CD14-positive monocyte (primary cell): ENCODE measurements around the gene APOBEC3H. TPM values are rescaled to one million over a fixed set of nuclear protein-coding genes. Genes with fewer than 3 reads are reported as not detected.

Source experiments
- DNase-seq, 3 donors: peaks; one replicate each; pipeline ENCODE4 v3.0.0-alpha.2; 2011 to 2022
- H2AFZ ChIP-seq: 2 replicates; pipeline ENCODE4 v1.6.0; 2012; ENCODE audit warnings: mild to moderate bottlenecking, low read depth, low read length, inconsistent platforms; ENCODE audit not compliant: insufficient read depth, poor library complexity, severe bottlenecking
- H3K27ac ChIP-seq, 2 donors: 1 replicate in 1 of 2; 2 replicates in 1 of 2; pipeline ENCODE4 v1.5.1; 2012 to 2013; ENCODE audit warnings: low read length in 2 of 2, control low read depth in 1 of 2, inconsistent platforms in 1 of 2, low read depth in 1 of 2, mild to moderate bottlenecking in 1 of 2
- H3K27me3 ChIP-seq, 2 donors: one replicate each; pipeline versions ENCODE4 v1.6.0 to v1.6.1; 2011 to 2013; ENCODE audit warnings: low read length in 2 of 2; ENCODE audit not compliant: control insufficient read depth in 2 of 2, insufficient read depth in 2 of 2
- H3K36me3 ChIP-seq, 2 donors: replicated peaks in 1 of 2; 1 replicate in 1 of 2; 2 replicates in 1 of 2; pipeline versions ENCODE4 v1.5.1 to v1.6.1; 2012 to 2013; ENCODE audit warnings: low read length in 2 of 2, control low read depth in 1 of 2, inconsistent platforms in 1 of 2, mild to moderate bottlenecking in 1 of 2; ENCODE audit not compliant: insufficient read depth in 2 of 2, control insufficient read depth in 1 of 2
- H3K4me1 ChIP-seq, 2 donors: 1 replicate in 1 of 2; 2 replicates in 1 of 2; pipeline versions ENCODE4 v1.5.1 to v1.6.1; 2012 to 2013; ENCODE audit warnings: low read length in 2 of 2, control low read depth in 1 of 2, inconsistent platforms in 1 of 2, mild to moderate bottlenecking in 1 of 2, moderate library complexity in 1 of 2; ENCODE audit not compliant: insufficient read depth in 2 of 2, control insufficient read depth in 1 of 2
- H3K4me2 ChIP-seq: replicated peaks from 2 replicates; pipeline ENCODE3; 2012; ENCODE audit warnings: low read length, moderate library complexity, mild to moderate bottlenecking; ENCODE audit not compliant: poor library complexity, severe bottlenecking; ENCODE audit errors: extremely low read depth
- H3K4me3 ChIP-seq, 3 experiments: fragments of 200-600 bp in 1 of 3; sonication (generic) in 1 of 3; replicated peaks in 1 of 3; 1 replicate in 2 of 3; 2 replicates in 1 of 3; pipeline ENCODE4 v1.5.1; 2011 to 2013; ENCODE audit warnings: low read length in 3 of 3, mild to moderate bottlenecking in 3 of 3, control low read depth in 2 of 3, low read depth in 2 of 3, inconsistent platforms in 1 of 3, moderate library complexity in 1 of 3
- H3K79me2 ChIP-seq: 2 replicates; pipeline ENCODE4 v1.6.0; 2012; ENCODE audit warnings: mild to moderate bottlenecking, control low read depth, inconsistent platforms, low read length, moderate library complexity; ENCODE audit not compliant: insufficient read depth
- H3K9ac ChIP-seq: 2 replicates; pipeline ENCODE4 v1.6.0; 2017; ENCODE audit warnings: low read length, mild to moderate bottlenecking; ENCODE audit not compliant: insufficient read depth, poor library complexity, severe bottlenecking
- H3K9me3 ChIP-seq, 2 donors: replicated peaks in 1 of 2; 1 replicate in 1 of 2; 2 replicates in 1 of 2; pipeline versions ENCODE4 v1.5.1 to v1.6.1; 2012 to 2013; ENCODE audit warnings: low read length in 2 of 2, control low read depth in 1 of 2; ENCODE audit not compliant: control insufficient read depth in 1 of 2, insufficient read depth in 1 of 2
- H4K20me1 ChIP-seq: 2 replicates; pipeline ENCODE4 v1.6.0; 2012; ENCODE audit warnings: mild to moderate bottlenecking, low read length, control low read depth, moderate library complexity; ENCODE audit not compliant: insufficient read depth
- H3K27ac Mint-ChIP-seq, 7 donors: one replicate each; pipeline ENCODE4 v1.8.0; 2020; ENCODE audit warnings: mild to moderate bottlenecking in 7 of 7, mixed read lengths in 7 of 7, moderate library complexity in 6 of 7, inconsistent platforms in 2 of 7
- H3K27me3 Mint-ChIP-seq, 3 donors: one replicate each; pipeline ENCODE4 v1.8.0; 2021 to 2022; ENCODE audit warnings: low read depth in 3 of 3, mild to moderate bottlenecking in 3 of 3, mixed read lengths in 3 of 3, moderate library complexity in 3 of 3, inconsistent platforms in 1 of 3
- H3K36me3 Mint-ChIP-seq, 2 donors: one replicate each; pipeline ENCODE4 v1.8.0; 2020; ENCODE audit warnings: mixed read lengths in 2 of 2, inconsistent platforms in 1 of 2, mild to moderate bottlenecking in 1 of 2
- H3K4me1 Mint-ChIP-seq: one replicate; pipeline ENCODE4 v1.8.0; 2020; ENCODE audit warnings: mild to moderate bottlenecking, mixed read lengths
- H3K4me3 Mint-ChIP-seq, 2 donors: one replicate each; pipeline ENCODE4 v1.8.0; 2020; ENCODE audit warnings: mild to moderate bottlenecking in 2 of 2, mixed read lengths in 2 of 2, moderate library complexity in 1 of 2
- H3K9me3 Mint-ChIP-seq, 7 donors: one replicate each; pipeline ENCODE4 v1.8.0; 2020 to 2022; ENCODE audit warnings: mixed read lengths in 7 of 7, mild to moderate bottlenecking in 6 of 7, moderate library complexity in 6 of 7, inconsistent platforms in 2 of 7
- CTCF ChIP-seq: fragments of 200-600 bp; IDR thresholded peaks from one replicate; pipeline ENCODE4 v1.8.0; 2022; ENCODE audit warnings: antibody characterized with exemption, mild to moderate bottlenecking
- WGBS: methylation state at CpG from one replicate; pipeline ENCODE4 v1.1.5; 2013; ENCODE audit warnings: missing lambda C conversion rate; ENCODE audit not compliant: insufficient coverage; 5-methylcytosine and 5-hydroxymethylcytosine counted together
- intact Hi-C, 2 donors: fragments of 100-400 bp; cut with micrococcal nuclease; formaldehyde crosslinking; loops; one replicate each; pipeline versions ENCODE4 v1.15.0 to v1.15.1; 2023
- polyA plus RNA-seq, 3 donors: library from polyadenylated mRNA; depleted of rRNA in 1 of 3; unstranded in 2 of 3; stranded (reverse) in 1 of 3; fragments of 300-500 nt in 2 of 3; fragments of >200 nt in 1 of 3; fragmentation: Illumina TruSeq in 2 of 3; gene quantifications; 1 replicate in 2 of 3; 2 replicates in 1 of 3; pipeline ENCODE4 v1.2.3, GENCODE V29; 2012 to 2021

APOBEC3H gene
- polyA plus RNA-seq, 3 donors, result 0.28 TPM; not detected in 2

- Mint-ChIP-seq H3K36me3 (peaks cover 7 to 13% of the 10 kb centered on the region in 2 donors), H3K9me3 (no peaks in the 10 kb centered on the region), H3K4me3 (no peak overlapping the region), H3K4me1 (peaks cover 8% of the 10 kb centered on the region), H3K27ac (no peak overlapping the region), H3K27me3 (peaks cover 1 to 10% (median 3%) of the 10 kb centered on the region in 3 donors)
- H3K4me2 ChIP-seq, result no peak overlapping the region
- H3K9ac ChIP-seq, result no peak overlapping the region
- H3K27ac ChIP-seq, result no peak overlapping the region
- H3K9me3 ChIP-seq, result no peaks in the 10 kb centered on the region
- peaks cover 9 to 12% of the 10 kb centered on the region in 2 donors for H3K4me1 ChIP-seq
- 97% methylated on average over 31 of the region's 35 CpGs for WGBS
- H3K27me3 ChIP-seq, result no peaks in the 10 kb centered on the region
- H3K4me3 ChIP-seq, result no peak overlapping the region
- intact Hi-C loops, result no loop called here
- H4K20me1 ChIP-seq, result no peaks in the 10 kb centered on the region
- no peaks in the 10 kb centered on the region for H3K36me3 ChIP-seq
- no peaks in the 10 kb centered on the region for H3K79me2 ChIP-seq
- H2AFZ ChIP-seq, result no peak overlapping the region
- no peak for DNase-seq
- TF ChIP-seq CTCF, result no peak
Observed at GRCh38 chr22:39134366-39135091, 37.5 kb downstream of the APOBEC3H start.

DNA sequence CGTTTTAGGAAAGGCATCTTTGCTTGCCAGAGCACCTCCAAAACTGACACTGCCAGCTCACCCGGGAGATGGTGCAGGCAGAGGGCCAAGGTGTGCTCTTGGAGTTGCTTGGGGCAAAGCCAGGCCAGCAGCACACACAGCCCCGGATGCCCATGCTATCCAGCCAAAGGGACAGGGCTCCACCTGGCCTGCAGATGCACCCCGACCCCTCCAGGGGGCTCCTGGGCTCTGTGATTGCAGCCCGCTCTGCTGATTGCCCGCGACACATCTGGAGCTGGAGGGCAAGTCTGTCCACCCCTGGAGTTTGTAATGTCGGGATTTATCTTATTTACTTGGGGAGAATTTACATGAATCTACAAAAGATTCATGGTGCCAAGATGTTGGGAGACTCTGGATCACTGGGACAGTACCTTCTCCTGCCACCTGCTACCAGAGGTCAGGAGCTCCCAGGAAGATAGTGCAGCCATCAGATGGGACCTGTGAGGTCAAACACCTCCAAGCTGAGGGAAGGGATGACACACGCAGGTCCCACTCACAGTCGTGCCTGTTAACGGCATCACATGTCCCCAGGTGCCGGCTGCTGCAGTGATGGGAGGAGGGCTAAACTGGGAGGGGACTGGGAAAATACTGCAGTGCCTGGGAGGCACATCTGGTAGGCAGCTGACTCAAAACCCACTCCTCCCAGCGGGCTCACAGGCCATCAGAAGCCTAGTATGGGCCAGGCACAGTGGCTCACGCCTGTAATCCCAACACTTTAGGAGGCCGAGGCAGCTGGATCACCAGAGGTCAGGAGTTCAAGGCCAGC, 38.2 kb downstream of the APOBEC3H start:
- intact Hi-C loops, result no loop called here
- no peaks in the 10 kb centered on the region for H3K27me3 ChIP-seq
- no peak overlapping the region for H3K27ac ChIP-seq
- Mint-ChIP-seq H3K27me3 (peaks cover 3 to 10% (median 4%) of the 10 kb centered on the region in 3 donors), H3K4me1 (peaks cover 8% of the 10 kb centered on the region), H3K27ac (no peak overlapping the region), H3K36me3 (peaks cover 12 to 13% of the 10 kb centered on the region in 2 donors), H3K9me3 (no peaks in the 10 kb centered on the region), H3K4me3 (no peak overlapping the region)
- H3K4me2 ChIP-seq, result no peak overlapping the region
- peak in 2 of 3 donors; percentile 11 to 27 for DNase-seq
- TF ChIP-seq CTCF, result peak; percentile 58
- 64% methylated on average over 7 of the region's 15 CpGs for WGBS
- no peak overlapping the region for H3K9ac ChIP-seq
- no peaks in the 10 kb centered on the region for H3K79me2 ChIP-seq
- H3K9me3 ChIP-seq, result no peaks in the 10 kb centered on the region
- H3K36me3 ChIP-seq, result no peaks in the 10 kb centered on the region
- H4K20me1 ChIP-seq, result no peaks in the 10 kb centered on the region
- peaks cover 9 to 12% of the 10 kb centered on the region in 2 donors for H3K4me1 ChIP-seq
- no peak overlapping the region for H2AFZ ChIP-seq
- no peak overlapping the region for H3K4me3 ChIP-seq
